ENCODE data around the gene NTRK2. TPM values are rescaled to one million over a fixed set of nuclear protein-coding genes. Genes with fewer than 3 reads are reported as not detected.

Gene NTRK2
- total RNA-seq, 2 experiments from 2014 or later = 0.06 TPM; not detected in 1

DNA sequence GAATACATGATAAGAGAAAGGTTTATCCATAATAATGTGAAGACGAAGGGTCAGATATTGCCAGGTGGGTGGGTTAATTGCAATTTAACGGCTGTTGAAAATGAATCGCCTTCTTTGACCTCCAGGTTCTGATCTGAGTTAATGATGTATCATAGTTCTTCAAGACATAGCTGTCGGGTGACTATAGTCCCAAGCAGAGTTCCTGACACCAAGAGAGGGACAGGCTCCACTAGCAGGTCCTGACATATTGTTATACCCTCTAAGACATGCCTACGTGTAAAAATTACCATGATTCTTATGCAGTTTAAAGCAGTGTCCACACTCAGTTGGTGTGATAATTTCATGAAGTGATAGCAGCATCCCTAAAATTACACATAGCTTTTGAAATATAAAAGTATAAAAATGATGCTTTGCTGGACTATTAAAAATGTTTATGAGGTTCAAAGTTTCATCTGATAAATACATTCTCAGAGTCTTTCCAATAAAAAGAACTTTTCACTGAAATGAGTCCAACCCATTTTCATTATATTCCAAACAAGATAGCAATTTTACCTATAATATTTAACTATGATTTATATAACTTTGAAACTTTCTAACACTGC, 53.0 kb downstream of the NTRK2 start:
- intact Hi-C loops (cut with micrococcal nuclease; ENCODE audit: unreplicated experiment) = no loop called here

DNA sequence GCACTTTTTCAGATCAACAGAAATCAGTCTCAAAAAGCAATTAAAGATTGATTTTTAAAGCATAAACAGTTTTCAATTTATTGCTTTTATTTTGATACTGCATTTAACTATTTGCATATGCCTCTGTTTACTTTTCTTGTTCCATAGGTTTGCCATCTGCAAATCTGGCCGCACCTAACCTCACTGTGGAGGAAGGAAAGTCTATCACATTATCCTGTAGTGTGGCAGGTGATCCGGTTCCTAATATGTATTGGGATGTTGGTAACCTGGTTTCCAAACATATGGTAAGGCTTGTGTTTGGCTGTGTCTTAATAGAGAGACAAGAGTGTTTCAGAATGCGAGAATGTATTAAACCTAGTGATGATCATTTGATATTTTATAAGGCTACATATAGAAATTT, 53.9 kb downstream of the NTRK2 start:
- no peaks in the 10 kb centered on the region for H3K9me3 ChIP-seq (ENCODE audit: low read length)
- no TSS peak for BruUV-seq (replicated peaks)
- CTCF ChIA-PET (ENCODE audit: unreplicated experiment) = no interaction called here
- H3K79me2 ChIP-seq (ENCODE audit: insufficient read depth, low read depth, low read length) = no peaks in the 10 kb centered on the region
- no peaks in the 10 kb centered on the region for H3K4me1 ChIP-seq (ENCODE audit: insufficient read depth, low read length, poor library complexity, severe bottlenecking)
- no peak overlapping the region for H2AFZ ChIP-seq (ENCODE audit: low read length)
- intact Hi-C loops (cut with micrococcal nuclease; ENCODE audit: unreplicated experiment) = no loop called here
- no peak overlapping the region for H3K4me2 ChIP-seq (ENCODE audit: low read length)
- DNase-seq (ENCODE audit: low spot score) = no peak
- no peaks in the 10 kb centered on the region for H4K20me1 ChIP-seq (ENCODE audit: insufficient read depth, low read length)
- TF ChIP-seq EZH2phosphoT487 (IDR thresholded peaks at IDR 0.05; ENCODE audit: borderline replicate concordance, low read depth, low read length) = no peak
- TF ChIP-seq, protein P1, sequence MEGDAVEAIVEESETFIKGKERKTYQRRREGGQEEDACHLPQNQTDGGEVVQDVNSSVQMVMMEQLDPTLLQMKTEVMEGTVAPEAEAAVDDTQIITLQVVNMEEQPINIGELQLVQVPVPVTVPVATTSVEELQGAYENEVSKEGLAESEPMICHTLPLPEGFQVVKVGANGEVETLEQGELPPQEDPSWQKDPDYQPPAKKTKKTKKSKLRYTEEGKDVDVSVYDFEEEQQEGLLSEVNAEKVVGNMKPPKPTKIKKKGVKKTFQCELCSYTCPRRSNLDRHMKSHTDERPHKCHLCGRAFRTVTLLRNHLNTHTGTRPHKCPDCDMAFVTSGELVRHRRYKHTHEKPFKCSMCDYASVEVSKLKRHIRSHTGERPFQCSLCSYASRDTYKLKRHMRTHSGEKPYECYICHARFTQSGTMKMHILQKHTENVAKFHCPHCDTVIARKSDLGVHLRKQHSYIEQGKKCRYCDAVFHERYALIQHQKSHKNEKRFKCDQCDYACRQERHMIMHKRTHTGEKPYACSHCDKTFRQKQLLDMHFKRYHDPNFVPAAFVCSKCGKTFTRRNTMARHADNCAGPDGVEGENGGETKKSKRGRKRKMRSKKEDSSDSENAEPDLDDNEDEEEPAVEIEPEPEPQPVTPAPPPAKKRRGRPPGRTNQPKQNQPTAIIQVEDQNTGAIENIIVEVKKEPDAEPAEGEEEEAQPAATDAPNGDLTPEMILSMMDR (conservative IDR thresholded peaks at IDR 0.05; ENCODE audit: low read length) = no peak
- H3K27ac ChIP-seq (ENCODE audit: low read depth, low read length, poor library complexity, severe bottlenecking) = no peak overlapping the region
- no peaks in the 10 kb centered on the region for H3K9me2 ChIP-seq (ENCODE audit: insufficient read depth, low read length)
- H3K36me3 ChIP-seq (ENCODE audit: insufficient read depth, low read length) = no peaks in the 10 kb centered on the region
- POLR2A ChIA-PET = no interaction called here
- no peak overlapping the region for H3K4me3 ChIP-seq (ENCODE audit: low read depth, low read length, poor library complexity, severe bottlenecking)

More for the DNA sequence above, 53.0 kb downstream of the NTRK2 start:
- Histone ChIP-seq H3K4me3 (ENCODE audit: low read depth, low read length, poor library complexity, severe bottlenecking) (no peak overlapping the region), H3K4me2 (ENCODE audit: low read length) (no peak overlapping the region), H3K4me1 (ENCODE audit: insufficient read depth, low read length, poor library complexity, severe bottlenecking) (no peaks in the 10 kb centered on the region), H3K36me3 (ENCODE audit: insufficient read depth, low read length) (no peaks in the 10 kb centered on the region), H3K9me3 (ENCODE audit: low read length) (no peaks in the 10 kb centered on the region), H3K9me2 (ENCODE audit: insufficient read depth, low read length) (no peaks in the 10 kb centered on the region), H4K20me1 (ENCODE audit: insufficient read depth, low read length) (no peaks in the 10 kb centered on the region), H2AFZ (ENCODE audit: low read length) (no peak overlapping the region), H3K27ac (ENCODE audit: low read depth, low read length, poor library complexity, severe bottlenecking) (no peak overlapping the region), H3K79me2 (ENCODE audit: insufficient read depth, low read depth, low read length) (no peaks in the 10 kb centered on the region)
- DNase-seq (ENCODE audit: low spot score) = no peak
- no TSS peak for BruUV-seq (replicated peaks)
- ChIA-PET CTCF (ENCODE audit: unreplicated experiment) (no interaction called here), POLR2A (no interaction called here)
- TF ChIP-seq EZH2phosphoT487 (IDR thresholded peaks at IDR 0.05; ENCODE audit: borderline replicate concordance, low read depth, low read length) = no peak
- TF ChIP-seq, protein P1 (conservative IDR thresholded peaks at IDR 0.05; ENCODE audit: low read length) = no peak

DNA sequence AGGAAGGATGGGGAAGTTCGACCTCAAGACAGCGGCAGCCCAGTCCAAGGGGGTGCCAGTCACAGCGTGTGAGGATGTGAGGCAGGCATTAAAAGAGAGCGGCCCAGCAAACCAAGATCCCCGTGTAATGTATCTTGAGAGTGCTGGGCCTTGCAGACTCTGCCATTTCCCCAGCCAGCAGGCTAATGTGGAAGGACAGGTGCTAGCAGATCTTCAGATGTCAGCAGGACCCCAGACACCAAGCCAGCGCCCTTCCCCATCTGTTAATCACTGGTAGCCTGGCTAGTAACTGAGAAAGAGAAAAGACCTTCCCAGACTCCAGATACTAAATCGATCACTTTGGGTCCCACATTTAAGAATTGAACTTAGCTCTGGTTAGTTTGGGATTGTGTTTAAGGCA, 62.2 kb downstream of the NTRK2 start:
- intact Hi-C loops (cut with micrococcal nuclease; ENCODE audit: unreplicated experiment) = no loop called here

More for the DNA sequence above, 62.2 kb downstream of the NTRK2 start:
- Histone ChIP-seq H3K27ac (ENCODE audit: low read depth, low read length, poor library complexity, severe bottlenecking) (no peak overlapping the region), H4K20me1 (ENCODE audit: insufficient read depth, low read length) (no peaks in the 10 kb centered on the region), H3K36me3 (ENCODE audit: insufficient read depth, low read length) (no peaks in the 10 kb centered on the region), H3K9me2 (ENCODE audit: insufficient read depth, low read length) (no peaks in the 10 kb centered on the region), H3K79me2 (ENCODE audit: insufficient read depth, low read depth, low read length) (no peaks in the 10 kb centered on the region), H3K4me1 (ENCODE audit: insufficient read depth, low read length, poor library complexity, severe bottlenecking) (no peaks in the 10 kb centered on the region), H2AFZ (ENCODE audit: low read length) (no peak overlapping the region), H3K9me3 (ENCODE audit: low read length) (no peaks in the 10 kb centered on the region), H3K4me2 (ENCODE audit: low read length) (no peak overlapping the region), H3K4me3 (ENCODE audit: low read depth, low read length, poor library complexity, severe bottlenecking) (no peak overlapping the region)
- ChIA-PET CTCF (ENCODE audit: unreplicated experiment) (no interaction called here), POLR2A (no interaction called here)
- BruUV-seq (replicated peaks) = no TSS peak
- TF ChIP-seq EZH2phosphoT487 (IDR thresholded peaks at IDR 0.05; ENCODE audit: borderline replicate concordance, low read depth, low read length) = no peak
- TF ChIP-seq, protein P1 (conservative IDR thresholded peaks at IDR 0.05; ENCODE audit: low read length) = no peak
- DNase-seq (ENCODE audit: low spot score) = no peak

Data from OCI-LY7 (cell line).